Subcutaneous abdominal adipose tissue (tissue), 5 donors: Measurements from ENCODE around the gene ZNF592.

Experiments
- H3K27ac ChIP-seq: one replicate; pipeline ENCODE4 v1.7.0; 2013; ENCODE audit warnings: low read depth, mild to moderate bottlenecking, inconsistent platforms, low read length, moderate library complexity
- H3K27me3 ChIP-seq, 5 donors: one replicate each; pipeline ENCODE4 v1.7.0; 2013; ENCODE audit warnings: low read length in 5 of 5, inconsistent platforms in 1 of 5; ENCODE audit not compliant: control insufficient read depth in 5 of 5, insufficient read depth in 4 of 5
- H3K36me3 ChIP-seq, 5 donors: one replicate each; pipeline ENCODE4 v1.7.0; 2013; ENCODE audit warnings: low read length in 5 of 5; ENCODE audit not compliant: control insufficient read depth in 5 of 5, insufficient read depth in 5 of 5
- H3K4me1 ChIP-seq, 5 donors: one replicate each; pipeline ENCODE4 v1.7.0; 2013; ENCODE audit warnings: low read length in 5 of 5, mild to moderate bottlenecking in 3 of 5, moderate library complexity in 1 of 5; ENCODE audit not compliant: control insufficient read depth in 5 of 5, insufficient read depth in 5 of 5
- H3K4me3 ChIP-seq, 5 donors: one replicate each; pipeline ENCODE4 v1.7.0; 2013; ENCODE audit warnings: low read length in 5 of 5, low read depth in 1 of 5
- H3K9ac ChIP-seq, 5 donors: one replicate each; pipeline ENCODE4 v1.7.0; 2013; ENCODE audit warnings: low read length in 5 of 5, mild to moderate bottlenecking in 4 of 5, moderate library complexity in 3 of 5
- H3K9me3 ChIP-seq, 5 donors: one replicate each; pipeline ENCODE4 v1.7.0; 2013; ENCODE audit warnings: low read length in 5 of 5; ENCODE audit not compliant: control insufficient read depth in 5 of 5
- donor health status: healthy.
- donor health status: healthy.
- donor health status: healthy.
- donor health status: healthy.
- donor health status: healthy.

The ZNF592 gene

GRCh38 chr15:84790676-84791075 is 42.3 kb downstream of the ZNF592 start:
- Histone ChIP-seq H3K4me1 (peaks cover 5 to 36% (median 34%) of the 10 kb centered on the region in 5 donors), H3K9me3 (no peaks in the 10 kb centered on the region), H3K27ac (peak overlapping the region; percentile 17), H3K27me3 (no peaks in the 10 kb centered on the region), H3K36me3 (peaks cover 26 to 49% (median 32%) of the 10 kb centered on the region in 5 donors), H3K4me3 (no peak overlapping the region), H3K9ac (no peak overlapping the region)

DNA sequence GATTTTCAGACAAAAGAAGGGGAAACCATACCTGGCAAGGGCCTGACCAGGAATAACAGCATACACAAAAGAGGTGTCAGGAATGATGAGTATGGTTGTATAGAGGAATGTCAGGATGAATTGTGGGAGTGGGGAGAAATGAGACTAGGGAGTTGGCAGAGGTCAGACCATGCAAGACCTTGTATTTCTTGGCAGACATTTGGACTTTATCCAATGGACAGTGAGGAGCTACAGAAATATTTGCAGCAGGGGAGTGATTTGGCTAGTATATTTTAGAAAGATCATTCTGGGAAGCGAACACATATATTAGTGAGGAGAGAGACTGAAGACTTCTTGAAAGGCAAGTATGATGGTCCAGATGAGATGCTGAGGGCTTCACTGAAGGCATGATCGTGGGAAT is 43.4 kb downstream of the ZNF592 start:
- H3K9ac ChIP-seq, result no peak overlapping the region
- H3K4me1 ChIP-seq, result peaks cover 2 to 27% (median 25%) of the 10 kb centered on the region in 5 donors
- H3K4me3 ChIP-seq, result no peak overlapping the region
- peak overlapping the region; percentile 60 for H3K27ac ChIP-seq
- H3K36me3 ChIP-seq, result peaks cover 26 to 47% (median 34%) of the 10 kb centered on the region in 5 donors
- no peaks in the 10 kb centered on the region for H3K9me3 ChIP-seq
- H3K27me3 ChIP-seq, result no peaks in the 10 kb centered on the region

GRCh38 chr15:84793431-84794161 is 45.2 kb downstream of the ZNF592 start:
- Histone ChIP-seq H3K9me3 (no peaks in the 10 kb centered on the region), H3K27me3 (no peaks in the 10 kb centered on the region), H3K4me1 (peaks cover 0 to 18% (median 8%) of the 10 kb centered on the region in 5 donors), H3K4me3 (no peak overlapping the region), H3K36me3 (peaks cover 27 to 58% (median 44%) of the 10 kb centered on the region in 5 donors), H3K9ac (no peak overlapping the region), H3K27ac (no peak overlapping the region)

GRCh38 chr15:84794162-84794547 is 45.8 kb downstream of the ZNF592 start:
- Histone ChIP-seq H3K4me1 (peaks cover 0 to 15% (median 6%) of the 10 kb centered on the region in 5 donors), H3K4me3 (no peak overlapping the region), H3K27me3 (no peaks in the 10 kb centered on the region), H3K9me3 (no peaks in the 10 kb centered on the region), H3K27ac (no peak overlapping the region), H3K36me3 (peaks cover 27 to 63% (median 50%) of the 10 kb centered on the region in 5 donors), H3K9ac (no peak overlapping the region)

- no peaks in the 10 kb centered on the region for H3K9me3 ChIP-seq
- H3K27me3 ChIP-seq, result no peaks in the 10 kb centered on the region
- H3K27ac ChIP-seq, result peak overlapping the region; percentile 3
- no peak overlapping the region for H3K4me3 ChIP-seq
- H3K4me1 ChIP-seq, result peaks cover 0 to 15% (median 6%) of the 10 kb centered on the region in 5 donors
- H3K9ac ChIP-seq, result no peak overlapping the region
- peaks cover 27 to 74% (median 60%) of the 10 kb centered on the region in 5 donors for H3K36me3 ChIP-seq
Measured at GRCh38 chr15:84795186-84795585, 46.8 kb downstream of the ZNF592 start.

DNA sequence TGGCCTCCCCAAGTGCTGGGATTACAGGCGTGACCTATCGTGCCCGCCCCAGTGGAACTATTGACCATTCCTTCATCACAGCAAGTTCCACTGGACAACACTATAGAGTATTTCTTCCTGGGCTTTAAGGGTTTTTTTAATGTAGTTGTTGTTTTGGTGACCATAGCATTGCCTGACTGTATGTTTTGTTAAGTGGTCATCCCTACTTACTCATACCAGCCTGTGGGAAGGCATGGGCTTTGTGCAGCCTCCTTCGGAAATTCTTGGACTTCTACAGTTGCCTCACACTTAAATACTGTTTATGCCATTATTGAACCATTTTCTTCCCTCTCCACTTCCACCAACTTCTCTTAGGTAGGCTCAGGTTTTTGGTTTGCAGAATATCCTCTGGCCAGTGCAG is 48.8 kb downstream of the ZNF592 start:
- Histone ChIP-seq H3K9me3 (no peaks in the 10 kb centered on the region), H3K4me1 (peaks cover 0 to 9% (median 6%) of the 10 kb centered on the region in 5 donors), H3K27me3 (no peaks in the 10 kb centered on the region), H3K27ac (no peak overlapping the region), H3K9ac (no peak overlapping the region), H3K36me3 (peaks cover 19 to 73% (median 62%) of the 10 kb centered on the region in 5 donors), H3K4me3 (no peak overlapping the region)

- Histone ChIP-seq H3K9me3 (no peaks in the 10 kb centered on the region), H3K27ac (no peak overlapping the region), H3K4me3 (no peak overlapping the region), H3K4me1 (peaks cover 0 to 7% (median 6%) of the 10 kb centered on the region in 5 donors), H3K27me3 (no peaks in the 10 kb centered on the region), H3K36me3 (peaks cover 19 to 73% (median 64%) of the 10 kb centered on the region in 5 donors), H3K9ac (no peak overlapping the region)
Measured at GRCh38 chr15:84797801-84798200, 49.4 kb downstream of the ZNF592 start.

- H3K4me3 ChIP-seq, result no peak overlapping the region
- H3K27ac ChIP-seq, result no peak overlapping the region
- H3K36me3 ChIP-seq, result peaks cover 16 to 73% (median 65%) of the 10 kb centered on the region in 5 donors
- no peak overlapping the region for H3K9ac ChIP-seq
- H3K9me3 ChIP-seq, result no peaks in the 10 kb centered on the region
- peaks cover 0 to 11% (median 6%) of the 10 kb centered on the region in 5 donors for H3K4me1 ChIP-seq
- no peaks in the 10 kb centered on the region for H3K27me3 ChIP-seq
Measured at GRCh38 chr15:84798436-84798946, 50.1 kb downstream of the ZNF592 start.

DNA sequence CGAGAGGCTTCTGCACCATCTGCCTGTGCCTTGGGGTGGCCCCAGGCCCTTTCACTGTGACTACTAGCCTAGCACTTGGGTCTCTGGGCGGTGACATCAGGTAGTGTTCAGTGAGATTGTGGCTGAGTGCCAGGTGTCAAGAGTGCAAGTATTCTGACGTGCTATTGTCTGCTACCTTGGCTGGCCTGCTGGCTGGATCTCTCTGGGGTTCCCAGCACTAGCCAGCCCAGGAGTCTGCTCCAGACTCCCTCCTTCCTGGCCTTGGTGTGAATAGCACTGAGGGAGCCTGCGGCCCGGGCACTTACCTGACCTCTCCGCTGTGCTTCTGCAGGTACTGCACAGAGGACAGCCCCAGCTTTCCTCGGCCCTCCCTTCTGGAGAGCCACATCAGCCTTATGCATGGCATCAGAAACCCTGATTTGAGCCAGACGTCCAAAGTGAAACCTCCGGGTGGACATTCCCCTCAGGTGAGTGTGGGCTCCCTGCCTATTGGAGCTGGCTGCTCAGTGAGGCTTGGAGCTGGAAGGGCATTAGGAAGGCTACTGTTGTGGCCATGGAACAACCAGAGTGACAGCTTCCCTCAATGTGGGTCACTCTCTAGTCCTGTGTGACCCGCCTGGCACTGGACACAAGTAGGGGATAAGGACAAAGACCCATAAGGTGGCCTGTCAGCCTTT is 51.3 kb downstream of the ZNF592 start:
- Histone ChIP-seq H3K4me1 (peaks cover 0 to 22% (median 16%) of the 10 kb centered on the region in 5 donors), H3K36me3 (peaks cover 13 to 79% (median 66%) of the 10 kb centered on the region in 5 donors), H3K4me3 (no peak overlapping the region), H3K9me3 (no peaks in the 10 kb centered on the region), H3K9ac (no peak overlapping the region), H3K27ac (no peak overlapping the region), H3K27me3 (no peaks in the 10 kb centered on the region)

DNA sequence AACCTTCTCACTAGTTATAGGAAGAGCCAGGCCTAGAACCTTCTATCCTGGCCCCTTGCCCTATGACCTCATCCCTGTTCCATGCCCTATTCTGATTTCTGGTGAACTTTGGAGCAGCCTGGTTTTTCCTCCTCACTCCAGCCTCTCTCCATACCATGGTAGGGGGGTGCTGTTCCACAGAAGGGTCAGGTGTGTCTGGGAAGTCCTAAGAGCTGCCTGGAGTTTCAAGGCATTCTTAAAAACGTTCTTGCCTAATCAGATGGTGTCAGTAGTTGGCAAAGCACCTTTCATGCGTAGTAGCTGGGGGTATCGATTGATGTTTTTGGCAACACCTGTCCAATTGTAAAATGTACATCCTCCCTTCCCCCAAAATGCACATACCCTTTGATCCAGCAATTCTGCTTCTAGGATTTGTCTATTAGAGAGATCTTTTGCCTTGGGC is 52.0 kb downstream of the ZNF592 start:
- H3K36me3 ChIP-seq, result peaks cover 8 to 86% (median 72%) of the 10 kb centered on the region in 5 donors

More for the DNA sequence above, 52.0 kb downstream of the ZNF592 start:
- Histone ChIP-seq H3K4me1 (peaks cover 0 to 19% (median 15%) of the 10 kb centered on the region in 5 donors), H3K27ac (no peak overlapping the region), H3K9me3 (no peaks in the 10 kb centered on the region), H3K27me3 (no peaks in the 10 kb centered on the region), H3K9ac (no peak overlapping the region), H3K4me3 (no peak overlapping the region)
